Endothelial cell of umbilical vein (primary cell): Measurements from ENCODE around the gene NCMAP.

Experiments
- FOS ChIP-seq: IDR thresholded peaks from 2 replicates; pipeline ENCODE4 v1.6.1; 2011; ENCODE audit warnings: mild to moderate bottlenecking, low read length, moderate library complexity, borderline replicate concordance; ENCODE audit not compliant: insufficient read depth
- JUN ChIP-seq: IDR thresholded peaks from 2 replicates; pipeline ENCODE4 v1.6.1; 2011; ENCODE audit warnings: borderline replicate concordance, low read depth; ENCODE audit not compliant: insufficient read length, insufficient read depth
- POLR2A ChIP-seq: IDR thresholded peaks from 2 replicates; pipeline ENCODE4 v1.6.1; 2012; ENCODE audit warnings: low read depth, mild to moderate bottlenecking, control low read depth, low read length
- TF ChIP-seq, protein P1 (sequence below), 2 donors: IDR thresholded peaks; 1 replicate in 1 of 2; 2 replicates in 1 of 2; pipeline ENCODE4 v1.5.1; 2011; ENCODE audit warnings: low read length in 2 of 2, mild to moderate bottlenecking in 2 of 2, moderate library complexity in 2 of 2, control low read depth in 1 of 2, inconsistent platforms in 1 of 2, low read depth in 1 of 2; ENCODE audit not compliant: insufficient read depth in 1 of 2; ENCODE audit errors: extremely low read depth in 1 of 2

GRCh38 chr1:24606296-24606605 is 50.4 kb downstream of the NCMAP start:
- TF ChIP-seq, protein P1, sequence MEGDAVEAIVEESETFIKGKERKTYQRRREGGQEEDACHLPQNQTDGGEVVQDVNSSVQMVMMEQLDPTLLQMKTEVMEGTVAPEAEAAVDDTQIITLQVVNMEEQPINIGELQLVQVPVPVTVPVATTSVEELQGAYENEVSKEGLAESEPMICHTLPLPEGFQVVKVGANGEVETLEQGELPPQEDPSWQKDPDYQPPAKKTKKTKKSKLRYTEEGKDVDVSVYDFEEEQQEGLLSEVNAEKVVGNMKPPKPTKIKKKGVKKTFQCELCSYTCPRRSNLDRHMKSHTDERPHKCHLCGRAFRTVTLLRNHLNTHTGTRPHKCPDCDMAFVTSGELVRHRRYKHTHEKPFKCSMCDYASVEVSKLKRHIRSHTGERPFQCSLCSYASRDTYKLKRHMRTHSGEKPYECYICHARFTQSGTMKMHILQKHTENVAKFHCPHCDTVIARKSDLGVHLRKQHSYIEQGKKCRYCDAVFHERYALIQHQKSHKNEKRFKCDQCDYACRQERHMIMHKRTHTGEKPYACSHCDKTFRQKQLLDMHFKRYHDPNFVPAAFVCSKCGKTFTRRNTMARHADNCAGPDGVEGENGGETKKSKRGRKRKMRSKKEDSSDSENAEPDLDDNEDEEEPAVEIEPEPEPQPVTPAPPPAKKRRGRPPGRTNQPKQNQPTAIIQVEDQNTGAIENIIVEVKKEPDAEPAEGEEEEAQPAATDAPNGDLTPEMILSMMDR (IDR thresholded peaks at IDR 0.05; ENCODE audit: extremely low read depth in 1 of 2, insufficient read depth in 1 of 2, low read depth in 1 of 2, low read length in 2 of 2): no peak
- no peak for TF ChIP-seq FOS
- no peak for TF ChIP-seq POLR2A
- no peak for TF ChIP-seq JUN
